SK-N-SH (cell line): ENCODE measurements around the gene NR2C2AP. TPM values are rescaled to one million over a fixed set of nuclear protein-coding genes. Genes with fewer than 3 reads are reported as not detected.

Experiments used
- CTCF ChIA-PET: fragments of 300-600, 350-600 bp; formaldehyde crosslinking; extraction: SDS; loops from one replicate; lab custom pipeline; 2021; lab: Yijun Ruan, JAX
- POLR2A ChIA-PET: fragments of 350-600 bp; sonication (Branson Sonifier 250); formaldehyde crosslinking; extraction: SDS; loops from one replicate; lab custom pipeline; 2020; ENCODE audit warnings: antibody characterized with exemption, inconsistent platforms; lab: Yijun Ruan, JAX
- DNase-seq: peaks from one replicate; pipeline ENCODE4 v3.0.0; 2012
- H2AFZ ChIP-seq: fragments of 200-600 bp; sonication (generic); 2 replicates; pipeline ENCODE4 v1.8.1; 2016; ENCODE audit warnings: antibody characterized with exemption, mild to moderate bottlenecking, low read depth
- H3F3A ChIP-seq: fragments of 200-600 bp; sonication (generic); replicated peaks from 2 replicates; pipeline ENCODE3; 2016; ENCODE audit warnings: antibody characterized with exemption, mild to moderate bottlenecking; ENCODE audit not compliant: insufficient read depth
- H3K27ac ChIP-seq, 2 experiments: fragments of 200-500 bp in 1 of 2; fragments of 200-600 bp in 1 of 2; sonication (Bioruptor generic) in 1 of 2; sonication (generic), shearing (Covaris generic) in 1 of 2; 2 replicates each; pipeline versions ENCODE4 v1.5.1 to v1.6.1; 2014 to 2016; ENCODE audit warnings: low read depth in 2 of 2, inconsistent platforms in 1 of 2, low read length in 1 of 2, mild to moderate bottlenecking in 1 of 2, mixed read lengths in 1 of 2
- H3K27me3 ChIP-seq: fragments of 200-600 bp; sonication (generic), shearing (Covaris generic); 2 replicates; pipeline ENCODE4 v1.6.1; 2016; ENCODE audit warnings: mixed run types; ENCODE audit not compliant: insufficient read depth
- H3K36me3 ChIP-seq, 2 experiments: fragments of 200-500 bp in 1 of 2; fragments of 200-600 bp in 1 of 2; sonication (Bioruptor generic) in 1 of 2; sonication (generic) in 1 of 2; replicated peaks in 1 of 2; 2 replicates each; pipeline versions ENCODE3 to v1.5.1; 2014 to 2016; ENCODE audit warnings: low read length in 1 of 2, mild to moderate bottlenecking in 1 of 2; ENCODE audit not compliant: insufficient read depth in 2 of 2, control insufficient read depth in 1 of 2
- H3K4me1 ChIP-seq, 2 experiments: fragments of 200-500 bp in 1 of 2; fragments of 200-600 bp in 1 of 2; sonication (Bioruptor generic) in 1 of 2; sonication (generic), shearing (Covaris generic) in 1 of 2; 2 replicates each; pipeline versions ENCODE4 v1.5.1 to v1.6.1; 2014 to 2016; ENCODE audit warnings: low read depth in 1 of 2, low read length in 1 of 2, mixed run types in 1 of 2; ENCODE audit not compliant: insufficient read depth in 2 of 2, control insufficient read depth in 1 of 2
- H3K4me2 ChIP-seq: fragments of 200-600 bp; sonication (generic), shearing (Covaris generic); 2 replicates; pipeline ENCODE4 v1.6.1; 2017; ENCODE audit warnings: mixed run types
- H3K4me3 ChIP-seq, 2 experiments: fragments of 200-500 bp in 1 of 2; fragments of 200-600 bp in 1 of 2; sonication (Bioruptor generic) in 1 of 2; sonication (generic), shearing (Covaris generic) in 1 of 2; 2 replicates each; pipeline versions ENCODE4 v1.5.1 to v1.8.1; 2014 to 2016; ENCODE audit warnings: low read depth in 2 of 2, inconsistent platforms in 1 of 2, low read length in 1 of 2, mild to moderate bottlenecking in 1 of 2, mixed read lengths in 1 of 2, moderate library complexity in 1 of 2
- H3K79me2 ChIP-seq: fragments of 200-600 bp; sonication (generic); 2 replicates; pipeline ENCODE4 v1.8.1; 2017; ENCODE audit warnings: mild to moderate bottlenecking; ENCODE audit not compliant: insufficient read depth
- H3K9ac ChIP-seq: fragments of 200-600 bp; sonication (generic); 2 replicates; pipeline ENCODE4 v1.6.1; 2017; ENCODE audit warnings: mixed run types
- H3K9me2 ChIP-seq: fragments of 200-600 bp; sonication (generic); 2 replicates; pipeline ENCODE4 v1.6.1; 2017; ENCODE audit warnings: mixed run types
- H3K9me3 ChIP-seq: fragments of 200-600 bp; sonication (generic); 2 replicates; pipeline ENCODE4 v1.6.1; 2017; ENCODE audit warnings: mixed run types, mild to moderate bottlenecking, moderate library complexity
- H4K20me1 ChIP-seq: fragments of 200-600 bp; sonication (generic); 2 replicates; pipeline ENCODE4 v1.6.1; 2017; ENCODE audit warnings: mild to moderate bottlenecking, mixed run types; ENCODE audit not compliant: insufficient read depth
- EP300 ChIP-seq, 2 experiments: IDR thresholded peaks; 2 replicates each; pipeline versions ENCODE4 v1.4.0 to v1.6.1; 2012; ENCODE audit warnings: borderline replicate concordance in 1 of 2, low read depth in 1 of 2, low read length in 1 of 2
- MAX ChIP-seq: IDR thresholded peaks from 2 replicates; pipeline ENCODE4 v1.4.0; 2012; ENCODE audit warnings: low read depth
- MXI1 ChIP-seq: IDR thresholded peaks from 2 replicates; pipeline ENCODE4 v1.6.1; 2012; ENCODE audit warnings: mild to moderate bottlenecking, low read depth, low read length, improper control_type of control experiment
- NRF1 ChIP-seq: IDR thresholded peaks from 2 replicates; pipeline ENCODE4 v1.6.1; 2012; ENCODE audit warnings: low read depth, mild to moderate bottlenecking, low read length
- RAD21 ChIP-seq: IDR thresholded peaks from 2 replicates; pipeline ENCODE4 v1.6.1; 2012; ENCODE audit warnings: mild to moderate bottlenecking, low read length
- SMC3 ChIP-seq: IDR thresholded peaks from 2 replicates; pipeline ENCODE4 v1.6.1; 2012; ENCODE audit warnings: low read depth, low read length, improper control_type of control experiment
- WGBS: methylation state at CpG from one replicate; pipeline ENCODE4 v1.1.6; 2017; ENCODE audit warnings: low lambda C conversion rate; 5-methylcytosine and 5-hydroxymethylcytosine counted together
- polyA plus RNA-seq, 3 experiments: library from polyadenylated mRNA; depleted of rRNA; stranded (reverse); fragments of >200 nt; gene quantifications; 2 replicates each; pipeline ENCODE4 v1.2.3, GENCODE V29; 2012

NR2C2AP gene
- polyA plus RNA-seq, 1 of the 3 experiments (the other 2 are of a cell fraction), result 21.9 TPM

- H3K36me3 ChIP-seq, result no peaks in the 10 kb centered on the region
- H3K27ac ChIP-seq, result no peak overlapping the region
- DNase-seq, result no peak
- no peaks in the 10 kb centered on the region for H3K9me3 ChIP-seq
- H3F3A ChIP-seq, result no peaks in the 10 kb centered on the region
- no peak overlapping the region for H3K9ac ChIP-seq
- H3K27me3 ChIP-seq, result peaks cover 12% of the 10 kb centered on the region
- 69% methylated on average over 5 of the region's 7 CpGs for WGBS
- POLR2A ChIA-PET, result no interaction called here
- H3K4me3 ChIP-seq, result no peak overlapping the region
- no peak overlapping the region for H2AFZ ChIP-seq
- no peak for TF ChIP-seq MAX
- TF ChIP-seq RAD21, result no peak
- no peak for TF ChIP-seq SMC3
- TF ChIP-seq MXI1, result no peak
- CTCF ChIA-PET, result interaction anchor here (1.3 kb wide), 1 partner anchor 67 kb away, joined by 3 read pairs; no protein-coding TSS in a partner anchor
- H3K9me2 ChIP-seq, result no peaks in the 10 kb centered on the region
- no peak overlapping the region for H3K4me2 ChIP-seq
- H3K79me2 ChIP-seq, result no peaks in the 10 kb centered on the region
- no peaks in the 10 kb centered on the region for H4K20me1 ChIP-seq
- H3K4me1 ChIP-seq, result peaks cover 0 to 6% of the 10 kb centered on the region in 2 experiments; a peak in 1 of 4 replicates
Observed at GRCh38 chr19:19212916-19213315, 9.7 kb upstream of the NR2C2AP start.

- TF ChIP-seq NRF1 (peak; percentile 73), SMC3 (no peak)
- TF ChIP-seq, all 33 proteins: peak for 1
- Histone ChIP-seq H3K27me3 (peaks cover 12% of the 10 kb centered on the region), H3K4me3 (peak within 1 kb of the TSS in 1 of 2 experiments; percentile 39; a peak in 2 of 4 replicates), H4K20me1 (no peaks in the 10 kb centered on the region), H3K9me3 (no peaks in the 10 kb centered on the region), H3K79me2 (no peaks in the 10 kb centered on the region), H3K4me1 (peaks cover 0 to 6% of the 10 kb centered on the region in 2 experiments; a peak in 1 of 4 replicates), H3K9ac (no peak within 1 kb of the TSS), H3K4me2 (peak within 1 kb of the TSS; percentile 52; the same call in 1 of the 2 replicates), H3K36me3 (no peaks in the 10 kb centered on the region), H2AFZ (no peak within 1 kb of the TSS), H3F3A (no peaks in the 10 kb centered on the region), H3K27ac (no peak within 1 kb of the TSS; a peak in 1 of 4 replicates), H3K9me2 (no peaks in the 10 kb centered on the region)
- WGBS, result 5% methylated on average over 52 of the region's 54 CpGs
- ChIA-PET CTCF (interaction anchor here (1.3 kb wide), 1 partner anchor 66 kb away, joined by 3 read pairs; no protein-coding TSS in a partner anchor), POLR2A (interaction anchor here (1.1 kb wide), 1 partner anchor 9 kb away, joined by 5 read pairs; the partner anchor contains the start of gene NR2C2AP)
- peak; percentile 96 for DNase-seq
Observed at GRCh38 chr19:19211499-19212420, 8.5 kb upstream of the NR2C2AP start, which contains the start of gene NCAN. NCAN (plus strand) TSS chr19:19211958; CDS start chr19:19216954, 4,996 bp downstream.

GRCh38 chr19:19209372-19209771, 6.2 kb upstream of the NR2C2AP start:
- Histone ChIP-seq H3F3A (no peaks in the 10 kb centered on the region), H3K4me1 (peaks cover 0 to 6% of the 10 kb centered on the region in 2 experiments; a peak in 1 of 4 replicates), H3K27me3 (peaks cover 12% of the 10 kb centered on the region), H2AFZ (no peak overlapping the region), H3K36me3 (no peaks in the 10 kb centered on the region), H3K9ac (no peak overlapping the region), H3K9me2 (no peaks in the 10 kb centered on the region), H3K9me3 (no peaks in the 10 kb centered on the region), H3K27ac (no peak overlapping the region), H3K79me2 (no peaks in the 10 kb centered on the region), H3K4me3 (no peak overlapping the region), H4K20me1 (no peaks in the 10 kb centered on the region), H3K4me2 (no peak overlapping the region)
- CTCF ChIA-PET, result interaction anchor here (2.0 kb wide), 1 partner anchor 133 kb away, joined by 6 read pairs; no protein-coding TSS in a partner anchor
- POLR2A ChIA-PET, result no interaction called here
- WGBS, result 16% methylated on average over 8 of the region's 9 CpGs
- no peak for TF ChIP-seq EP300 (IDR thresholded peaks at IDR 0.05; ENCODE audit: borderline replicate concordance in 1 of 2, low read depth in 1 of 2, low read length in 1 of 2)
- TF ChIP-seq, all 33 proteins: peak for 0
- DNase-seq, result no peak
